HG02763 (cell line): ENCODE data around the gene CRYBG1.

Experiments
- ATAC-seq: cut with Tn5 transposase; IDR thresholded peaks from one replicate; pipeline ENCODE4 v1.9.1; 2021; ENCODE audit warnings: mild to moderate bottlenecking, moderate library complexity; ENCODE audit not compliant: unreplicated experiment

CRYBG1 gene

DNA sequence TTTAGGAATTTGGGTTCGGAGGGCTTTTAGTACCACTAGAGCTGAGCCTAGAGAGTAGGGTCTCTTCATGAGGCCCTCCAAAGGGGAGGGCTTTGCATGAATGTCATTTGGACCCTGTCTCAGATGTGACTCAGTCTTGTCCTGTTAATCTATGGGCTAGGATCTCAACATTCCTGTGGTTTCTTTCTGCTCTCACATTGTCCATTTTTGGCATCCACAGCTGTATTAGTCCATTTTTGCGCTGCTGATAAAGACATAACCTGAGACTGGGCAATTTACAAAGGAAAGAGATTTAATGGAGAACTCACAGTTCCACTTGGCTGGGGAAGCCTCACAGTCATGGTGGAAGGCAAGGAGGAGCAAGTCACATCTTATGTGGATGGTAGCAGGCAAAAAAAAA, 61.0 kb downstream of the CRYBG1 start:
- ATAC-seq: no peak

DNA sequence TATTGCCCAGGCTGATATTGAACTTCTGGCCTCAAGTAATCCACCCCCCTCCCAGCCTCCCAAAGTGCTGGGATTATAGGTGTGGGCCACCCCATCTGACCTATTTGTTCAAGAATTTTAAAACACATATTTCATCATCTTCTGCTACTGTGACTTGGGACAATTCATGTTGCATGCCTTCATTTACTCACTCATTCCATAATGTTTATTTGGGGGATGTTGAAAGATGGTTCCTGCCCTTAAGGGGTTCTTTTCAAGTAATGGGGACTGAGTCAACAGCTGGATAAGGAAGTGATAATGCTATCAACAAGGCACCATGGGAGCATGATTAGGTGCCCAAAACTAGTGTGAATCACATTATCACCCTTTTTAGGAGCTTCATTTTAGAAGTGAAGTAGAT, 62.0 kb downstream of the CRYBG1 start:
- no peak for ATAC-seq

DNA sequence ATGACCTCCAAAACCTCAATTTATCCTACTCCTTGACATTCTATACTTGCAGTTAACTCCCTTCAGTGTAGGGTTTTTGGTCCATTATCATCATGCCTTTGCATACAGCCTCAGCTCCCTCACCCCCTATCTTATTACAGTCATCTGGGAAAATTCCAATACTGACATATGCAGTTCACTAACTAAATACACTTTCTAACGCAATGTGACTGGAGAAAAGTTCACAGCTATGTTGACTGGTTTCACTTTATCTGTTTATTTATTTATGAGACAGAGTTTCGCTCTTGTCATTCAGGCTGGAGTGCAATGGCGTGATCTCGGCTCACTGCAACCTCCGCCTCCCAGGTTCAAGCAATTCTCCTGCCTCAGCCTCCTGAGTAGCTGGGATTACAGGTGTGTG, 64.9 kb downstream of the CRYBG1 start:
- no peak for ATAC-seq

DNA sequence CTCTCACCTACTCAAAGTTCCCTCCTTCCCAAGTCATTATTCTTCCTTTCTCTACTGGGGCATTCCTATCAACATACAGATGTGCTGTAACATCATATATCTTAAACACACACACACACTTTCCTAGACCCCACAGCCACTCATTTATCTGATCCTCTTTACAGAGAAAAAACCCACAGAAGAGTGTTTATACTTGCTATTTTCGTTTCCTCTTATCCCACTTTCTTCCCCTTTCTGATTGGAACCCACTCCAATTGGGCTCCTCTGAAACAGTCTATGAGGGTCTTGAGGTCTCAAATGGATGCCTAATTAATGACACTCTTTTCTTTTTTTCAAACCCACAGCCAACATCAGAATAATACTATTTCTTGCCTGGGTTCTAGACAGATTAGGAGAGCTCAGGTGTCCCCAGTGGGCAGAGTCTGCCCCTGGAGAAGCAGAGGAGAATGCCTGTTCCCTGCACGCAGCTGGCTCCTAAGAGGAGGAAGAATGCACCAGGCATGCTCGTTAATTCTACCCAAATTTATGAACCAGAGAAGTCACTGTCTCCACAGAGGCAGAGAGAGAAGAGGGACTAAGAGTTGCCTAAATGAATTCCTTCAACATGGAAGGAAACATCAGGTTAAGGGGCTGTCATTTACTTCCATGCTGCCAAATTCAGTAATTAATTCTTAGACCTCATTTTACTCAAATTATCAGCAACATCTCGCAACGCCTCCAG, 65.9 kb downstream of the CRYBG1 start:
- no peak for ATAC-seq

DNA sequence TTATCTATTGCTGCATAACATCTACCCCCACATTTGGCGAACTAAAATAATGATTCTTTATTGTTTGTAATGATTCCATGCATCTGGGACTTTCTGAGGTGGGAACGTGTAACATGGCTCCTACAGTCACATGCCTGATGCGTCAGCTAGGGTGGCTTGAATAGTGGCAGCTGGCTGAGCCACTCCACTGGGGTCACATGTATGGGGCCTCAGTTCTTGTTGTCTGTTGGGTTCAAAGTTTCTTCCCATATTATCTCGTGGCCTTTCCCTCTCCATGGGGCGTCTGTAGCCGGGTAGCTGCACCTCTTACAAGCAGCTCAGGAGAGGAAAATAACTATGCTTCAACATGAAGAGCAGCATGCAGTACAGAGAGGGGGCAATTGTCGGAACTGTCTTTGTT, 69.9 kb downstream of the CRYBG1 start:
- no peak for ATAC-seq

DNA sequence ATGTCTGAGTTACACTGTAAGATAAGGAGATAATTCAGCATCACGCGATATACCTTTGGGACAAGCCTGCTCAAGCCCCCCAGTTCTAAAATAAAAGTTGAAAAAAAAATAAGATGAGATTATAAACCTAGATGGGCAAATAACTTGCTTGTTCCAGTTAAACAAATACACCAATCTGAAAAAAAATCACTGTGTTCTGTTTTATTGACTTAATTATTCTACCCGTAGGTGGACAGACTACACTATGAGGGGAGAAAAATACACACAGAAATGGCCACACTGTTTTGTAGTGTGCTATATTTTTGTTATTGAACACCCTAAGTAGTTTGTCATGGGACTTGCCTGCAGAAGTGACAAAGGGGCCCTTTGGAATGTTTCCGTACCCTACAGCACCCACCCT, 70.9 kb downstream of the CRYBG1 start:
- ATAC-seq: no peak

DNA sequence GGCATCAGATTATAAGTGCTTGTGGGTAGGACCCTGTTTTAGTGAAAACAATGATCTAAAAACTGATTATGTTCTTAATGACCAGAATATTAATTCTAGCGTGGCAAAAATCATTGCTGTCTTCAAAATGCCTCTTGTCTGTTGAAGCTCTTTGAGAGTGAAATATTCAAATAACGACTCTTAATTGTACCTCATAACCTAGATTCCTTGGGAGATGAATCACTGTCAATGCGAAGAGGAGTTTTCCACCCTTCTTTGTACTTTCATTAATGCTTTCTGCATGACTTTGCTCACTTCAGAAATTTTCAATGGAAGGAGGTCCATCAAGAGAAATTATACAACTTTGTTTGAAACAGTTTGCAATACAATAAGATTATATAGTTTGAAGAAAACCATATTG, 71.5 kb downstream of the CRYBG1 start:
- no peak for ATAC-seq

DNA sequence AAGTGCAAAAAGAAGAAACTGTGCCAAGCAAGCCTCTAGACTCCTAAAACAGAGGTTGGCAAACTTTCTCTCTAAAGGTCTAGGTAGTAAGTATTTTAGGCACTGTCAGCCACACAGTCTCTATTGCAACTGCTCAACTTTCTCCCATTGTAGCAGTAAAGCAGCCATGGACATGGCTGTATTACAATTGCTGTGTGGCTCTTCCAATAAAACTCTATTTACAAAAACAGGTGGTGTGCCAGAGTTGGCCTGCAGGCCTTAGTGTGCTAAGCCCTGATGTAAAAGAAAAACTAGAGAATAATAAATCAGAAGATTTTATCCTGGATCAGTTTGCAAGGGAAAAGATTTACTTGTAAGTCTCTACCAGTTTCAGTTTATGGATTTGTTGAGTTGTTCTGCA, 74.0 kb downstream of the CRYBG1 start:
- ATAC-seq: no peak

DNA sequence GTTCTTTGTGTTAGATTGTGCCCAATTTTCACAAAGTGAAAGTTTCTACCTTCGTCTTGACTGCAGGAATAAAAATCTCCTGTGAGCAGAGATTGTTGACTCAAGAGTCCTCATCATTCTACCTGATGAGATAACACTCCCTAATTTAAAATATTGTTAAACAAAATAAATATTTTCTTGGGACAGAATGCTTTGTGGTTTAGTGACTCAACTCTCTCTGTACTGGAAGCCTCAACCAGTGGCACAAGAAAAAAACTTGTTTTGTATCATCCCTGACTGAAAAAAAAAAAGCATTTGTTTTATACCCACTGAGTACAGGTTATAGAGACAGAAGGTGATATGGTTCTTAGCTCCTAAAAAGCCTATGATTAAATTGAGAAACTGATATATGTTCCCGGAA, 78.9 kb downstream of the CRYBG1 start:
- no peak for ATAC-seq

DNA sequence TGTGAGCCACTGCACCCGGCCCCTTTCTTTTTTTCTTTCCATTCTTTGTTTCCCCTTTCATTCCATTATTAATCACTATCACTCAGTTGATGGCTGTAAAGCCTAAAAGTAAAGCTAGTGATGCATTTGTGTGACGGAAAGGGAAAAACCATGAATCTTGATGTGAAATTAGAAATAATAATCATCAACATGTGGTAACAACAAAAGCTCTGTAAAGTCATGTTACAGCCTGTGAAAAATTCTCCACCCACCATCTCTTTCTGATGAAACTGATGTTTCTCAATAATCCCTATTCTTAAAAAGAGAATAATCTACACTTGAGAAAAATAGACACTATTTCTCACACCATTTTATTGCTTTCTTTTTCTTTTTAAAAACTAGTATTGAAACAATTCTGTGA, 80.0 kb downstream of the CRYBG1 start:
- ATAC-seq: no peak

DNA sequence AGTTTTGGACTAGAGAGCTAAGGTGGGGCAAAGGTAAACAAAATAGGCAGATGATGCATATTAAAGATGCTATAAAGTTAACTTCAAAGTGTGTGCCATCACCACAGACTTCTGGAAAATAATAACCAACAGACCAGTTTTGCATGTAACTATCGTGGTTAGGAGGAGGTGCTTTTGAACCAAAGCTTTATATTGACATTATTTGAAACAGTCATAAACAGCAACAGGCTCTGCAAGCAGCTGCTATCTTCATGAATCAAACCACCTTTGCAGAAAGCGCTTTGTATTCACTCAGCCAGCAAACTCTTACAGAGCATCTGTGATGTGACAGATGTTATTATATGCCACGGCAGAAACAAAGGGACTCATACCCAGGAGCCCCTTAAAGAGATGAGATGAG, 81.9 kb downstream of the CRYBG1 start:
- ATAC-seq: no peak

DNA sequence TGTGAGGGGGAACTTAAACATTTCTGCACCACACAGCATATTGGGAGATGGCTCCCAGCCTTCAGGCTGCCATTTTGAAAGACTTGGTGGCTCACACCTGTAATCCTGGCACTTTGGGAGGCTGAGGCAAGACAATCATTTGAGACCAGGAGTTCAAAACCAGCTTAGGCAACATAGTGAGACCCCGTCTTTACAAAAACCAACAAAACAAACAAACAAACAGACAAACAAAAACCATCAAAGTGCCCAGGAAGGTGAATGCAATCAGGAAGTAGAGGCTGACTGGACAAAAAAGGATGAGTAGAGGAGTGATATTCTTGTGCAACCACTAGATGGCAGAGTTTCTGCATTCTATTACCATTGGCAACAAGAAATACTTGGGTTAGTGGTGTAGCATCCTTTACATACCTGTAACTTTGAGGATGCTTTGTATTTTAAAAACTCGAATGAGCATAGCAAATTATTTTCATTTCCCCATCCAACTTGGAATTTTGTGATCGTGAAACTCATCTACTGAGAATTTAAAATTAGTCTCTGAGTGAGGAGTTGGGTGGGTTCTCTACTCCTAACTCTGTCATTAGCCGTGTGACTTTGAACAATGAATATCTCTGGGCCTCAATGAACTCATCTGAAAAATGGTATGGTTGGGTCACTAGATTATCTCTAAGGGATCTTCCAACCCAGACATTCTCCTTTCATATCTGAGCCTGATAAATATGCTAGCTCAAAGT, 84.4 kb downstream of the CRYBG1 start:
- ATAC-seq: peak; percentile 62

DNA sequence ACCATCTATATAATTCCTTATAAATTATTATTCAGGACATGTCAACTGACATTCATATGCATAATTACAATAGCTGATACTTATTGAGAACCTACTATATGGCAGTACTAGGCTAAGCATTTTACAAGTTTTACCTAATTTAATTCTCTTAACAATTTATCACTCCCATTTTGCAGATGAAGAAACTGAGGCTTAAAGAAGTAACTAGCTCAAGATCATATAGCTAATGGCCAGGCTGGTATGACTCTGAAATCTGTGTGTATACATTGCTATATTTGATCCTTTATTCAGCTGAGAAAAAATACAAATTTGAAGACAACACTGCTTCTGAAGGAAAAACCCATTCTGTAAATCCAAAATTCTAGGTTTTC, 85.0 kb downstream of the CRYBG1 start:
- no peak for ATAC-seq

DNA sequence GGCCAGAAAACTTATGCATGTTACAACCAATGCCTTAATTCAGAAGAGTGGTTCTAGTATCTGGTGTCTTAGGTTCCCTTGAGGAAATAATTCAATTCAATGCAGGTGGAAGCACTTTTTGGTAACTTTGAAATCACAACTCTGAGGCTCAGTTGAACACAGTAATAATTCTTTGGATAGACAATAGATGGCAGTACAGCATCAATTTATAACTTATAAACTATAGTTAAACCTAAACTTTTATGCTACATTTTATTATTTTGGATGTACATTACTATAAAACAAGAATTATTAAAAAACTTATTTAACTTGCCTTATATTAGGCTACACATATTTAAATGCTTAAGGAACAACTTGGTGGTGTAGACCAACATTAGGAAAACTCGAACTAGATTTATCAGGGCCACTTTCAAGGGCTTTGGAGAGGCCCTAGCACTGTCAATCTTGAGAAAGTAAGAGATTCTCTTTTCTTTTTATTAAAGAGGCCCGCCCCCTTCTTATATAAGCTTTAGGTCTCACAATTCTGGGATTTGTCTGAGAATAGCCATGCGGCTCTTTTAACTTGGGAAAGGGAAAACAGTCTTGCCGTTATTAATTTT, 85.9 kb downstream of the CRYBG1 start:
- no peak for ATAC-seq

DNA sequence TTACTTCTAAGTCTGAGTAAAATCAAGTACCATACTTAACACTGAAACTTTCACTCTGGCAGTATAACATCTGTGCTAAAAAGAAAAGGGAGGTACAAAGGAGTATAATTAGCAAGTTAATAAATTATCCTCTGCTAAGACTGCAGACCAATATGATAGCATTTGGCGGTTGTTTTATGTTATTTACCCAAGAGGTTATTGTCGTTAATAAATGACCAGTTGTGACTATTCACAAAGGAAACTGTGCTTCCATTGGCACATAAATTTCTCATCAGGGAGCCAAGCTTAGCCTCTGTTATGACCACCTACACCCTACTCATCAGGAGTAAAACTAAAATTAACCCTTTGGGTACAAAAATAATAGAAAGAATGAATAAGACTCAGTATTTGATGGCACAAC, 86.5 kb downstream of the CRYBG1 start:
- ATAC-seq: no peak

DNA sequence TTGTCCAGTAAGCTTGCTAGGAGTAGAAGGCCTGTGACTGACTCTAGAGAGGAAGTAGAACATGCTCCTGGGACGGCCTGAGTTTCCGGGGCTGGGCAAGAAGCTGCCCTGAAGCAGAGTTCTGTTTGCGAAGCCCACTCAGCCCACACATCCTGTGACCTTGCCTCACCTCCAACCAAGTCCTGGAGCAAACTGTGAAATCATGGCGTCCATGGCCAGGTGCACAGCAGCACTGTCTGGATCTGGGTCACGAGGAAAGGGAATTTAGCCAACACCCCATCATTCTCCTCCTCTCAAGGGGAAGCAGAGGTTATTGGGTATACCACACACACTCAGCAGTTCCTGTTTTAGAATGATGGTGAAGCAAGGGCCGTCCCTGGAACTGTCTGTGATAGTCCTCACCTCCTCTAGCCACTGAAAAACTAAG, 87.5 kb downstream of the CRYBG1 start:
- no peak for ATAC-seq

DNA sequence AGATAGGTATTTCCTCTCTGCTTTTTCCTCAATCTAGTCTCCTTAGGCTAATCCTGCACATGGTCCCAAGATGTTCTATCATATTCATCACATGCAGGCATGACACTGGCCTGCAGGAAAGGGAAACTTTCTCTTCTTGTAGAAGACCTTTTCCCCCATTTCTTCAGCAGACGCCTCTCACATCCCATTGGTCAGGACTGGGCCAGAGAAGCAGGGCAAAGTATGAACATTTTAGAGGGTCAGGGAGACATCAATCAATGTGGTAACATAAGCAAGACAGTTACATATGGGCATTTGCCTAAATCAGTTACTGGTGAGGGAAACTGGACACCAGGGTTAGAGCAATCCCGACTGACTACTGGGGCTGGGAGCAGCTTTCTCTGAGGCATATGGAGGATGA, 90.1 kb downstream of the CRYBG1 start:
- no peak for ATAC-seq

DNA sequence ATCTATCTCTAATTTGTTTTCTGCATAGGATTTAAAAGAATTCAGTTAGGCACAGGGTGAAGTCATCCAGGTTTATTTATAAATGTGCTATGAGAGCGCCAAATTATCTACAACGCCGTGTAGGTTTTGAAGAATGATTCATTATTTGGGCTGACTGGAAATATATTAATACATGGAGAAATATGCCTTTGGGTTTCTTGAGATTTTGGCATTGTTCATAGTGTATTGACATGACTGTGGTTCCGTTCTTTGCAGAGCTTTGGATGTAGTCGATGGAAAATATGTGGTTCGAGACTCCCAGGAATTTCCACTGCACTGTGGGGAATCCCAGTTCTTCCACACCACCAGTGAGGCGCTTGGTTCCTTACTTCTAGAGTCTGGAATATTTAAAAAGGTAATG, 90.9 kb downstream of the CRYBG1 start:
- no peak for ATAC-seq

DNA sequence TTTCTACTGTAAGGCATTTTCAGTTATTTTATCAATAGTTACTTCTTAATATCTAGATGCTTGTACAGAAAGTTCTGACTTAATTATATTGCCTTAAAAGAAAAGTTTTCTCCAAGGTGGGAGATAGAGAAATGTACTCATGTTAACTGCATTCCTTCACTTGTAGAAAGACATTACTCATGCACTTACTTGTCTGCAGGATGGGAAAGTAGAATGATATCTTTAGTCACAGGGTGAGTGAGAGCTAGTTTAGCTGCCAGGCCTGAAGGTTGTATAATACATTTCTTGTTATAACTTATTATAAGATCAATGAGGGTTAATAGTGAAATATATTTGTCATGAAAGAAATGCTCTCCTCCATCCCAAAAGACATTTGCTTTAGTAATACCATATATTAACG, 92.1 kb downstream of the CRYBG1 start:
- ATAC-seq: no peak

DNA sequence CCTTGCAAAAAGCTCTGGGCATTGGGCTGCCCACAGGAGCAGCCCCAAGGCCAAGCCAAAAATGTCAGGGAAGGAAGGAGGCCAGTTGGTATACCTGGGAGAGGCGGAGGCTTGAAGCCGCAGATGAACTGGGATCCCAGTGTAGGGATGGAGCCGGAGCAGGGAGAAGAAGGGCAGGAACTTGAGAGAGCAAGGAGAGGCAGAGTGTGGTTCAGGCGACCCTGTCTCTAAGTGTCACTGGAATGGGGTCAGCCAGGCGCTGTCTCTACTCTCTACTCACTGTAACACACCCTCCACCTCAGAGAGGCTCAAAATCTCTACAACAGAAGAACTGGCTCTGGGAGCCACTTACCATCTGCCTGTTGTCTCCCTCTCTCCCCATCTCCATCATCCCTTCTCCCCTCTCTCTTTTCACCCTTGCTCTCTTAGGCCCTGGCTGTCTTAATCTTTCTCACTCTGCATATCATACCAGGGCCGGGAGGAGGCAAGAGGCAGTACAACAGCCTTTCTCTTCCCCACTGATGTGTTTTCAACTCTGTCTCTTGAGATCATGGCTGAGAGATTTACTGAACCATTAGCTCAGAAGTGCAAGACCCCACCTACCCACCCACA, 93.3 kb downstream of the CRYBG1 start:
- no peak for ATAC-seq

DNA sequence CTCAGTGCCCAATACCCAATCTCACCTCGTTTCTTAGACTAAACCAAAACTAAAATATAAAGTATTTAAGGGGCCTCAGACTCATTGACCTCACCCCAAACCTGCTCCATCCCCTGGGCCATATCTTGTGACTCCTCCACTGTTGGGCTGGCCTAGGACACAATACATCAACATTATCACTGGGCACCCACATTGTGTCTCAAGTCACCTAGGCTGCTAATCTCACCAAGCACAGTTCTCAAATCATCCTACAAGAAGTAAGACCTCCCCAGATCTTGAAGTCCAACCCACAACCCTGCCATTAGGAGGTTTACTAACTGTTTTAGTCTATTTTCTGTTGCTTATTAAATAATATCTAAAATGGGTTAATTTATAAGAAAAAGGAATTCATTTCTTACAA, 96.2 kb downstream of the CRYBG1 start:
- no peak for ATAC-seq
